ENCODE results near the gene STAM. TPM values are rescaled to one million over a fixed set of nuclear protein-coding genes. Genes with fewer than 3 reads are reported as not detected.

The STAM gene
- total and polyA plus RNA-seq, 2 donors from 2014 or later: 10.3 to 26.1 TPM

DNA sequence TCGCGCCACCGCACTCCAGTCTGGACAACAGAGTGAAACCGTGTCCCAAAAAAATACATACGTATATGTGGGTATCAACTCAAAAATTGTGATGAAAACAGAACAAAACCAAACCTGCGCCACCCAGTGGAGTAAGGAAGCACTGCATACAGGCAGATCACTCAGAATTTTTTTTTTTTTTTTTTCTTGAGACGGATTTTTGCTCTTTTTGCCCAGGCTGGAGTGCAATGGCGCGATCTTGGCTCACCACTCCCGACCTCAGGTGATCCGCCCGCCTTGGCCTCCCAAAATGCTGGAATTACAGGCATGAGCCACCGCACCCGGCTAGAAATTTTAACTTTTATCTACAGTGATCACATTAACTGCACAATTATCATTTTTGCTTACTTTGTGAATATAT lies 99.0 kb downstream of the STAM start:
- no peaks in the 10 kb centered on the region for H3K4me1 ChIP-seq (ENCODE audit: control insufficient read depth in 2 of 3, insufficient read depth in 2 of 3, low read depth in 1 of 3, low read length in 3 of 3)
- intact Hi-C loops (cut with DNase I): loop anchor here (10.0 kb wide), 1 partner anchor 138 kb away; no protein-coding TSS in a partner anchor
- H3K27ac ChIP-seq (ENCODE audit: low read depth in 2 of 2, low read length in 2 of 2): no peak overlapping the region
- no peaks in the 10 kb centered on the region for H3K36me3 ChIP-seq (ENCODE audit: control insufficient read depth in 2 of 3, insufficient read depth in 3 of 3, low read length in 3 of 3)
- H3K27me3 ChIP-seq (ENCODE audit: control insufficient read depth, insufficient read depth, low read length): no peaks in the 10 kb centered on the region
- no peaks in the 10 kb centered on the region for H3K9me3 ChIP-seq (ENCODE audit: control insufficient read depth in 2 of 3, insufficient read depth in 1 of 3, low read length in 3 of 3)
- TF ChIP-seq, protein P1, sequence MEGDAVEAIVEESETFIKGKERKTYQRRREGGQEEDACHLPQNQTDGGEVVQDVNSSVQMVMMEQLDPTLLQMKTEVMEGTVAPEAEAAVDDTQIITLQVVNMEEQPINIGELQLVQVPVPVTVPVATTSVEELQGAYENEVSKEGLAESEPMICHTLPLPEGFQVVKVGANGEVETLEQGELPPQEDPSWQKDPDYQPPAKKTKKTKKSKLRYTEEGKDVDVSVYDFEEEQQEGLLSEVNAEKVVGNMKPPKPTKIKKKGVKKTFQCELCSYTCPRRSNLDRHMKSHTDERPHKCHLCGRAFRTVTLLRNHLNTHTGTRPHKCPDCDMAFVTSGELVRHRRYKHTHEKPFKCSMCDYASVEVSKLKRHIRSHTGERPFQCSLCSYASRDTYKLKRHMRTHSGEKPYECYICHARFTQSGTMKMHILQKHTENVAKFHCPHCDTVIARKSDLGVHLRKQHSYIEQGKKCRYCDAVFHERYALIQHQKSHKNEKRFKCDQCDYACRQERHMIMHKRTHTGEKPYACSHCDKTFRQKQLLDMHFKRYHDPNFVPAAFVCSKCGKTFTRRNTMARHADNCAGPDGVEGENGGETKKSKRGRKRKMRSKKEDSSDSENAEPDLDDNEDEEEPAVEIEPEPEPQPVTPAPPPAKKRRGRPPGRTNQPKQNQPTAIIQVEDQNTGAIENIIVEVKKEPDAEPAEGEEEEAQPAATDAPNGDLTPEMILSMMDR (IDR thresholded peaks at IDR 0.05; ENCODE audit: borderline replicate concordance, extremely low read depth, insufficient read depth): peak; percentile 83
- no peak overlapping the region for H3K9ac ChIP-seq (ENCODE audit: low read length in 3 of 3)
- H3K4me3 ChIP-seq (ENCODE audit: low read length in 3 of 3): no peak overlapping the region
- FAIRE-seq (no peak), DNase-seq (peak in 4 of 5 donors; percentile 35 to 58 (median 48))

DNA sequence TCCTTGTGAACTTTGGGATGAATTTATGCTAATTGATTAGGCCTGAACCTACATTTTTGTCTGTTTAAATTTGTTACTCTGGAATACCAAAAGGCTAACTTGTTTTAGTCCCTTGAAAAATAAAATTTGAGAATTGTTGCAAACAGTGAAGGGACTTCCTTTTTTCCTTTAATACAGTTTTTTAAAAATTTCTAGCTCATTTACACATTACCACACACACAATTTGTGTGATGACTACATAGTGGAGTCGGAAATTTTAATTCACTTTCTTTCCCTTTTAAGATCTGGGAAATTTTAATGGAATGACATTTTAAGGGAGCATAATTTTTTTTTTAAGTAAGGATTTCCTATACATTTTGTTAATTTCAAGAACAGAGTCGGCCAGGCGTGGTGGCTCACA lies 99.5 kb downstream of the STAM start:
- no peak overlapping the region for H3K27ac ChIP-seq (ENCODE audit: low read depth in 2 of 2, low read length in 2 of 2)
- intact Hi-C loops (cut with DNase I): loop anchor here (10.0 kb wide), 1 partner anchor 139 kb away; no protein-coding TSS in a partner anchor

DNA sequence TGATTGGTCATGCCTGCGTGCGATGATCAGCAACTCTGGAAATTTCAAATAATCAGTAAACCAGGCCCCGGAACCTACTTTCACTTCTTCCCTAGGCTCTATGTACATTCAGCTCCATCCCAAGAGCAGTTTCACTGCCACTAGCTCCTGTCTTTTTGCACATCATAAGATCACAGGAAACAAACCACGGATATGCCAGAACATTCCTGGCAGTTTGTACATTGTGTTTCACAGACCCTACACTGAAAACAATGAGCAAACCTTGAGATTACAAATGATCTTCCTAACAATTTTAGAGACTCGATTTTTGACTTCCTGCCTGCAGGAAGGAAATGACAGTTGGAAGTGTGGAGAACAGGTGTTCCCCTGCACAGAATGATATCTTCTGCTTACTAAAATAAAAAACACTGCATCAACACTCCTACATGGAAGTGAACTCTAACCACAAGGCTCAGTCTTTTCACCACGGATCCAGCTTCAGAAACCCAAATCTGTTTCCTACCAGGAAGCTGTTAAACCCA lies 100.5 kb downstream of the STAM start:
- no peak for FAIRE-seq
- intact Hi-C loops (cut with DNase I): loop anchor here (10.0 kb wide), 1 partner anchor 140 kb away; no protein-coding TSS in a partner anchor
- Histone ChIP-seq H3K27me3 (ENCODE audit: control insufficient read depth, insufficient read depth, low read length) (no peaks in the 10 kb centered on the region), H3K27ac (ENCODE audit: low read depth in 2 of 2, low read length in 2 of 2) (peak overlapping the region in 1 of 2 donors; percentile 23), H3K4me3 (ENCODE audit: low read length in 3 of 3) (no peak overlapping the region), H3K9me3 (ENCODE audit: control insufficient read depth in 2 of 3, insufficient read depth in 1 of 3, low read length in 3 of 3) (no peaks in the 10 kb centered on the region), H3K9ac (ENCODE audit: low read length in 3 of 3) (no peak overlapping the region), H3K36me3 (ENCODE audit: control insufficient read depth in 2 of 3, insufficient read depth in 3 of 3, low read length in 3 of 3) (no peaks in the 10 kb centered on the region), H3K4me1 (ENCODE audit: control insufficient read depth in 2 of 3, insufficient read depth in 2 of 3, low read depth in 1 of 3, low read length in 3 of 3) (no peaks in the 10 kb centered on the region)
- TF ChIP-seq, protein P1 (IDR thresholded peaks at IDR 0.05; ENCODE audit: borderline replicate concordance, extremely low read depth, insufficient read depth): no peak
- peak in 1 of 5 donors; percentile 17 for DNase-seq

More for the DNA sequence above, 99.5 kb downstream of the STAM start:
- DNase-seq: no peak
- no peaks in the 10 kb centered on the region for H3K4me1 ChIP-seq (ENCODE audit: control insufficient read depth in 2 of 3, insufficient read depth in 2 of 3, low read depth in 1 of 3, low read length in 3 of 3)
- H3K9ac ChIP-seq (ENCODE audit: low read length in 3 of 3): no peak overlapping the region
- no peaks in the 10 kb centered on the region for H3K36me3 ChIP-seq (ENCODE audit: control insufficient read depth in 2 of 3, insufficient read depth in 3 of 3, low read length in 3 of 3)
- H3K9me3 ChIP-seq (ENCODE audit: control insufficient read depth in 2 of 3, insufficient read depth in 1 of 3, low read length in 3 of 3): no peaks in the 10 kb centered on the region
- H3K27me3 ChIP-seq (ENCODE audit: control insufficient read depth, insufficient read depth, low read length): no peaks in the 10 kb centered on the region
- no peak for FAIRE-seq
- no peak overlapping the region for H3K4me3 ChIP-seq (ENCODE audit: low read length in 3 of 3)
- TF ChIP-seq, protein P1 (IDR thresholded peaks at IDR 0.05; ENCODE audit: borderline replicate concordance, extremely low read depth, insufficient read depth): no peak

Data from kidney (tissue), 14 donors.